Naive thymus-derived CD4-positive, alpha-beta T cell (primary cell): ENCODE data around the gene OSBPL6. TPM values are rescaled to one million over a fixed set of nuclear protein-coding genes. Genes with fewer than 3 reads are reported as not detected.

Experiments
- ATAC-seq: fragments of 150-1000 bp; cut with Tn5 transposase; 2 replicates; pipeline ENCODE4 v1.10.0; 2021; ENCODE audit warnings: mild to moderate bottlenecking, moderate library complexity
- CTCF ChIA-PET: fragments of 350-600 bp; sonication (Branson Sonifier 250); formaldehyde crosslinking; loops from one replicate; lab custom pipeline; 2021; ENCODE audit warnings: antibody characterized with exemption; lab: Charles Lee
- POLR2A ChIA-PET: fragments of 350-600 bp; sonication (Branson Sonifier 250); formaldehyde crosslinking; loops from one replicate; lab custom pipeline; 2021; ENCODE audit warnings: antibody characterized with exemption, inconsistent platforms; lab: Charles Lee
- DNase-seq, 9 donors: peaks; one replicate each; pipeline versions ENCODE4 v3.0.0 to v3.0.0-alpha.2; 2020 to 2022; ENCODE audit warnings: mixed read lengths in 1 of 9
- H3K27ac ChIP-seq: one replicate; pipeline ENCODE4 v1.7.0; 2013; ENCODE audit warnings: mild to moderate bottlenecking, low read depth, low read length, moderate library complexity
- H3K27me3 ChIP-seq, 2 donors: one replicate each; pipeline ENCODE4 v1.7.0; 2013; ENCODE audit warnings: low read length in 2 of 2, mild to moderate bottlenecking in 2 of 2, moderate library complexity in 2 of 2; ENCODE audit not compliant: control insufficient read depth in 2 of 2, insufficient read depth in 2 of 2
- H3K36me3 ChIP-seq, 3 experiments: 1 replicate in 2 of 3; 2 replicates in 1 of 3; pipeline ENCODE4 v1.7.0; 2013; ENCODE audit warnings: low read length in 3 of 3, mild to moderate bottlenecking in 3 of 3, moderate library complexity in 1 of 3; ENCODE audit not compliant: insufficient read depth in 3 of 3, control insufficient read depth in 2 of 3
- H3K4me1 ChIP-seq, 2 donors: one replicate each; pipeline ENCODE4 v1.7.0; 2013; ENCODE audit warnings: low read length in 2 of 2, mild to moderate bottlenecking in 2 of 2, moderate library complexity in 1 of 2; ENCODE audit not compliant: control insufficient read depth in 2 of 2, insufficient read depth in 2 of 2
- H3K4me3 ChIP-seq: 2 replicates; pipeline ENCODE4 v1.7.0; 2013; ENCODE audit warnings: mild to moderate bottlenecking, low read length
- H3K9me3 ChIP-seq, 3 experiments: 1 replicate in 2 of 3; 2 replicates in 1 of 3; pipeline ENCODE4 v1.7.0; 2013; ENCODE audit warnings: low read length in 3 of 3; ENCODE audit not compliant: control insufficient read depth in 2 of 3
- H3K27ac Mint-ChIP-seq, 9 donors: one replicate each; pipeline ENCODE4 v1.8.0; 2020 to 2022; ENCODE audit warnings: mixed read lengths in 9 of 9, mild to moderate bottlenecking in 8 of 9, moderate library complexity in 5 of 9, inconsistent platforms in 2 of 9
- H3K27me3 Mint-ChIP-seq, 5 donors: one replicate each; pipeline ENCODE4 v1.8.0; 2021 to 2022; ENCODE audit warnings: mixed read lengths in 5 of 5, mild to moderate bottlenecking in 1 of 5
- H3K36me3 Mint-ChIP-seq, 5 donors: one replicate each; pipeline ENCODE4 v1.8.0; 2020 to 2022; ENCODE audit warnings: mixed read lengths in 5 of 5, mild to moderate bottlenecking in 3 of 5, inconsistent platforms in 1 of 5
- H3K4me1 Mint-ChIP-seq, 7 donors: one replicate each; pipeline ENCODE4 v1.8.0; 2020 to 2022; ENCODE audit warnings: mixed read lengths in 7 of 7, mild to moderate bottlenecking in 3 of 7, inconsistent platforms in 1 of 7
- H3K4me3 Mint-ChIP-seq, 10 donors: one replicate each; pipeline ENCODE4 v1.8.0; 2020 to 2022; ENCODE audit warnings: mild to moderate bottlenecking in 10 of 10, mixed read lengths in 10 of 10, moderate library complexity in 6 of 10, inconsistent platforms in 2 of 10
- H3K9me3 Mint-ChIP-seq, 11 donors: one replicate each; pipeline ENCODE4 v1.8.0; 2020 to 2022; ENCODE audit warnings: mixed read lengths in 11 of 11, mild to moderate bottlenecking in 4 of 11, inconsistent platforms in 1 of 11, moderate library complexity in 1 of 11
- intact Hi-C, 2 donors: fragments of 100-400 bp; cut with micrococcal nuclease; formaldehyde crosslinking; loops; one replicate each; pipeline ENCODE4 v1.15.1; 2023
- polyA plus RNA-seq, 2 donors: library from polyadenylated mRNA; unstranded; fragments of 300-500 nt; fragmentation: Illumina TruSeq; gene quantifications; one replicate each; pipeline ENCODE4 v1.2.3, GENCODE V29; 2021
- total RNA-seq, 6 experiments: library from RNA in 5 of 6; stranded (reverse) in 5 of 6; gene quantifications; 1 replicate in 5 of 6; 2 replicates in 1 of 6; pipeline ENCODE4 v1.2.3 and lab custom pipeline; 2021 to 2026

Gene OSBPL6
- total and polyA plus RNA-seq, 7 experiments from 2014 or later = 0.05 to 1.1 (median 0.48) TPM; not detected in 2

DNA sequence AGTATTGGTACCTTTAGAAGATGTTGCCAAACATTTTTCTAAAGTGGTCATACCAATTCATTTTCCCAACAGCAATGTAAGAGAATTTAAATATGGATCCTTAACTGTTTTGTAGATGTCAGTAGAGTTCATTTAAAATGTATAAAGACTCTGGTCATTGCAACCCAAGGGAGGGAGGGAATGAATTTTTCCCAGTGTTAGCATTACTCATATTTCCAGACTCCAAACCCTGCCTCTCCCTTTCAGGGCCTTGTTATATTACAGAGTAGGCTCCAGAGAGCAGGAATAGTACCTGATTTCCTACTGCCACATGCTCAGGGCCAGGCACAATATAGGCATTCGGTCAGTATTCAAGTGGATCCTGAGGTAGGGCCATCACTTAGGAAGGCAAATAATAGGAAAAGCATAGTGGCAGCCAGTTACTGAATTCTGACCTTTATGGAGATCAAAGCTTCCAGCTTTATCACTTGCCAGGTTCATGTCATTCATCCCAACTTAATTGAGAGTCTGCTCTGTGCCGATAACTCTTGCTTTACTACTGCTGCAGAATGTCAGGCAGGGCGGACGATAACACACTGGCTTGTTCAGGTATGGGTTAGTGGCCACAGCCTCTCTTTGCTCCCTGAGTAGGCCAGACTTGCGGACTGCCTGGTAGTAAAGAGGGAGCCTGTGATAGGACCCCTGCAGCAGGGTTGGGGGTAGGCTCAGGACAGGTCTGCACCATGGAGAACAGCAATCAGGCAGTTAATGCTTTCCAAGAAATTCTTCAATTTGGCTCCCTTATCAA, 75.3 kb downstream of the OSBPL6 start:
- Histone ChIP-seq H3K4me1 (no peaks in the 10 kb centered on the region), H3K27ac (no peak overlapping the region), H3K4me3 (no peak overlapping the region), H3K36me3 (no peaks in the 10 kb centered on the region), H3K9me3 (no peaks in the 10 kb centered on the region), H3K27me3 (no peaks in the 10 kb centered on the region)
- ChIA-PET CTCF (no interaction called here), POLR2A (no interaction called here)
- Mint-ChIP-seq H3K4me1 (no peaks in the 10 kb centered on the region), H3K9me3 (no peaks in the 10 kb centered on the region), H3K4me3 (no peak overlapping the region), H3K36me3 (no peaks in the 10 kb centered on the region), H3K27me3 (peaks cover 0 to 10% (median 4%) of the 10 kb centered on the region in 5 donors), H3K27ac (no peak overlapping the region)
- intact Hi-C loops = no loop called here
- DNase-seq (no peak), ATAC-seq (no peak)

DNA sequence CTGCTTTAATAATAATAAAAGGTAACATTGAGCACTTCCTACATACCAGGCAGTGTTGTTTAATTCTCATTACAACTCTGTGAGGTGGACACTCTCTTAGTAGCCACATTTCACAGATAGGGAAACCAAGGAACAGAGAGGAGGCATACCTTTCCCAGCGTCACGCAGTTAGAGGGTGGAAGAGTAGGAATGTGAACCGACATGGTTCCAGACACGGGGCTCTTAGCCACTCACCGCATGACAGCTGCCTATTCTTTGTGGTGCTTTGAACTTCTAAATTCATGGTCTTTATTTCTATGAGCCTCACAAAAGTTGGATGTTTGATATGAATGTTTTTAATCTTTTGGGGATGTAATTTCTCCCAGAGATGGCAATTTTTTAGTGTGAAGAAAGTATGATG, 76.0 kb downstream of the OSBPL6 start:
- Mint-ChIP-seq H3K4me1 (no peaks in the 10 kb centered on the region), H3K27me3 (peaks cover 1 to 13% (median 6%) of the 10 kb centered on the region in 5 donors), H3K4me3 (no peak overlapping the region), H3K27ac (no peak overlapping the region), H3K36me3 (no peaks in the 10 kb centered on the region), H3K9me3 (no peaks in the 10 kb centered on the region)
- no peaks in the 10 kb centered on the region for H3K36me3 ChIP-seq
- H3K9me3 ChIP-seq = no peaks in the 10 kb centered on the region
- intact Hi-C loops = no loop called here
- H3K27me3 ChIP-seq = no peaks in the 10 kb centered on the region
- ChIA-PET CTCF (no interaction called here), POLR2A (no interaction called here)
- no peak for DNase-seq
- H3K4me3 ChIP-seq = no peak overlapping the region
- no peak overlapping the region for H3K27ac ChIP-seq
- no peak for ATAC-seq
- no peaks in the 10 kb centered on the region for H3K4me1 ChIP-seq

DNA sequence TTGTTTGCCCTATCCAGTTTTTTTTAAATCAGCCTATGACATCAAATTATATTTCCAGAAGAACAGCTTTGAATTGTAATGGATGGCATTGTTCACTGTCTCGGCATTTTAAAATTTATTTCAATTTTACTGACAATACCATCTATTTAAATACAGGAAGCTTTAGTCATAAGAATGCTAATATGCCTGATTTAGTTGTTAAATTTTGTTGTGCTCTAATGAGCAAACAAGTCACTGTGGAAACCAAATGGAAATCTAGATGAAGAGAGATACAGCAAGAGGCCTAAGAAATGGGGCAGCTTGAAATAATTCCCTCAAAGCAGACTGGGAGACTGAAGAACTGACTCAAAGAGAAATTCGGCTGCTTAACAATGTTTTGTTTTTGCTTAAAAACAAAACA, 76.8 kb downstream of the OSBPL6 start:
- no peak for ATAC-seq
- ChIA-PET CTCF (interaction anchor here (0.7 kb wide), 1 partner anchor 73 kb away, joined by 3 read pairs; no protein-coding TSS in a partner anchor), POLR2A (no interaction called here)

DNA sequence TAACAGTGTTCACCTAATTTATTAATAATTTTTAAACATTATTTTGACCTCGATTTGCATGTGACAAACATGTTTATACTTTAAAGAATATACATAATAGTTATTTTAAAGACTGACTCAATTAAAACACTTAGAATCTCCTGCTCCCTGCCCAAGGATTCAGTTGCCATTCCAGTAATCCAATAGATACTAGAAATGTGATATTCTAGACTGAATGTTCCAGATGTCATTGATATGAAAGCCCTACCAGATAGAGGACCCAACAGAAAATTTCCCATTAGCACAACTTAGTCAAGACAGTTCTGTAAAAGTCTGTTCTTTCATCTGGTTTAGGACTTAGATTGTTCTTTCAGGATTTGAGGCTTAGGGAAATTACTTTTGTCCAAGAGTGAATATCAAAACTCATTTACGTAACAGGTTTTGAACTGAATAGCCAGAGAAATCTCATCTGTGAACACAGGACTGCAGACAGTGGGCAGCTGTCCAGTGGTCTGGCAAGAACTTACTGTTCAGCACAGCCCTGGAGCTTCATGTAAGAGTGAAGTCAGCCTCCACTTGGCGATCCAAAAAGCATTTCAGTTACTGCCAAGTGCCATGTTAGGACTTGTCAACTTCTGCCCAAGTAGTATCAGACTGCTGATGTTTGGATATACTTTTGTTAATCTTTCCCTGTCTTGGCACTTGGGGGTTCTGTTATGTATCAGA, 77.5 kb downstream of the OSBPL6 start:
- Histone ChIP-seq H3K27ac (no peak overlapping the region), H3K4me1 (no peaks in the 10 kb centered on the region), H3K27me3 (no peaks in the 10 kb centered on the region), H3K9me3 (no peaks in the 10 kb centered on the region), H3K4me3 (no peak overlapping the region), H3K36me3 (no peaks in the 10 kb centered on the region)
- intact Hi-C loops = no loop called here
- H3K36me3 Mint-ChIP-seq = no peaks in the 10 kb centered on the region
- no peaks in the 10 kb centered on the region for H3K9me3 Mint-ChIP-seq
- H3K4me1 Mint-ChIP-seq = no peaks in the 10 kb centered on the region
- DNase-seq (no peak), ATAC-seq (no peak)
- POLR2A ChIA-PET = no interaction called here
- peaks cover 7 to 14% (median 9%) of the 10 kb centered on the region in 5 donors for H3K27me3 Mint-ChIP-seq
- no peak overlapping the region for H3K4me3 Mint-ChIP-seq
- H3K27ac Mint-ChIP-seq = no peak overlapping the region
- CTCF ChIA-PET = no interaction called here

More for the DNA sequence above, 76.8 kb downstream of the OSBPL6 start:
- Histone ChIP-seq H3K9me3 (no peaks in the 10 kb centered on the region), H3K4me3 (no peak overlapping the region), H3K4me1 (no peaks in the 10 kb centered on the region), H3K27me3 (no peaks in the 10 kb centered on the region), H3K27ac (no peak overlapping the region), H3K36me3 (no peaks in the 10 kb centered on the region)
- Mint-ChIP-seq H3K4me3 (no peak overlapping the region), H3K27ac (no peak overlapping the region), H3K27me3 (peaks cover 4 to 13% (median 6%) of the 10 kb centered on the region in 5 donors), H3K9me3 (no peaks in the 10 kb centered on the region), H3K4me1 (no peaks in the 10 kb centered on the region), H3K36me3 (no peaks in the 10 kb centered on the region)
- DNase-seq = no peak
- intact Hi-C loops = no loop called here

DNA sequence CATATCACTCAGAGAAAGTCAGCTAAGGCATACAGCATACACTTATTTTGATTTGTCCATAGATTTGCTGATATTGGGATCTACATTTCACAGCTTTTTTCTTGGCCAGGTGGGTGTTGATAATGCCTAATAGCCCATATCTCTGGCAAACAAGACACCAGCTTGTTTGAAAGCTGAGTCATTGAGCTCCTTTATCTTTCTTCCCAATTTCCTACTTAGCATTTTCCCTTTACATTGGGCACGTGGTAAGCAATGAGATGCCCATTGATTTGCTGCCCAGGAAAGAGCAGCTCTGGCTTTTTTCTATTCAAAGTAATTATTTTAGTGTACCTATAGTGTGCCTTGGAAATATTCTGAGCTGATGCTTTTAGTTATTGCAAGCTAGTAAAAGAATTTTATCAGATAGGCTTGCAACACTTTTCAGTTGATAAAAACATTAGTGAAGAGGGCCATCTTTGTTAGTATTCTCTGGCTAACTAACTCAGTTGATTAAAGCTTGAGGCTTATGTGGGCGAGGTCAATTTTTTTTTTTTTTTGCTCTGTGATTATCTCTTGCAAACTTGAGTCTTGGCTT, 79.6 kb downstream of the OSBPL6 start:
- no peaks in the 10 kb centered on the region for H3K36me3 ChIP-seq
- no peaks in the 10 kb centered on the region for H3K27me3 ChIP-seq
- Mint-ChIP-seq H3K4me1 (no peaks in the 10 kb centered on the region), H3K27me3 (peaks cover 6 to 21% (median 14%) of the 10 kb centered on the region in 5 donors), H3K4me3 (no peak overlapping the region), H3K27ac (no peak overlapping the region), H3K36me3 (no peaks in the 10 kb centered on the region), H3K9me3 (no peaks in the 10 kb centered on the region)
- H3K4me3 ChIP-seq = no peak overlapping the region
- H3K4me1 ChIP-seq = no peaks in the 10 kb centered on the region
- no peak for ATAC-seq
- ChIA-PET POLR2A (no interaction called here), CTCF (no interaction called here)
- intact Hi-C loops = no loop called here
- no peak overlapping the region for H3K27ac ChIP-seq
- no peaks in the 10 kb centered on the region for H3K9me3 ChIP-seq
- no peak for DNase-seq

DNA sequence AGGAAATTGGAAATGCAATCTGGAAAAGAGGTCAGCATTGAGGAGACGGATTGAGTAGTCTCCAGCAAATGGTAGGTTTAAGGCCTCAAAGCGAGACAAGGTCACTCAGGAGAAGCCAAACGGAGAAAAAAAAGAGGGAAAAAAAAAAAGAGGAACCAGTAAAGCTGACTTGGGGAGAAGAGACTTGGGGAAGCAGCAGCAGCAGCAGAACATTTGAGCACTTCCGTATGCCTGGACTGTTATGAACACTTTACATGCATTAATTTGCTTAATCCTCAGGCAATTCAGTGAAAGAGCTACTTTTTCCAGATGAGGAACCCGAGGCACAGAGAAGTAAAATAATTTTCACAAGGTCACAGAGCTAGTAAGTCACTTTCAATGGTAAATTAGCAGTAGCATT, 81.3 kb downstream of the OSBPL6 start:
- Mint-ChIP-seq H3K4me3 (no peak overlapping the region), H3K9me3 (no peaks in the 10 kb centered on the region), H3K4me1 (no peaks in the 10 kb centered on the region), H3K27me3 (peaks cover 7 to 22% (median 14%) of the 10 kb centered on the region in 5 donors), H3K27ac (no peak overlapping the region), H3K36me3 (no peaks in the 10 kb centered on the region)
- ChIA-PET POLR2A (no interaction called here), CTCF (no interaction called here)
- H3K4me1 ChIP-seq = no peaks in the 10 kb centered on the region
- ATAC-seq (no peak), DNase-seq (no peak)
- intact Hi-C loops = no loop called here
- no peaks in the 10 kb centered on the region for H3K9me3 ChIP-seq
- no peak overlapping the region for H3K27ac ChIP-seq
- H3K27me3 ChIP-seq = no peaks in the 10 kb centered on the region
- no peaks in the 10 kb centered on the region for H3K36me3 ChIP-seq
- no peak overlapping the region for H3K4me3 ChIP-seq
